Hepatocyte (in vitro differentiated cells): ENCODE data around the gene DNAH6.

Source experiments
- CTCF ChIP-seq: fragments of 200-600 bp; sonication (generic); IDR thresholded peaks from 2 replicates; pipeline ENCODE4 v1.5.1; 2016; ENCODE audit warnings: antibody characterized with exemption, mild to moderate bottlenecking; ENCODE audit not compliant: poor library complexity
- EZH2 ChIP-seq: fragments of 200-600 bp; sonication (generic); IDR thresholded peaks from 2 replicates; pipeline ENCODE4 v1.6.1; 2016; ENCODE audit warnings: antibody characterized with exemption, mild to moderate bottlenecking, borderline replicate concordance
- EZH2phosphoT487 ChIP-seq: fragments of 200-600 bp; sonication (generic); IDR thresholded peaks from one replicate; pipeline ENCODE4 v1.6.1; 2018; ENCODE audit warnings: antibody characterized with exemption, mild to moderate bottlenecking, low read depth, moderate library complexity; ENCODE audit not compliant: unreplicated experiment, severe bottlenecking

- no peak for TF ChIP-seq EZH2
- TF ChIP-seq CTCF: no peak
- TF ChIP-seq EZH2phosphoT487: no peak
Measured at GRCh38 chr2:84678214-84678613, 161.9 kb downstream of the DNAH6 start.
